Measurements from ENCODE around the gene USP7. TPM values are rescaled to one million over a fixed set of nuclear protein-coding genes. Genes with fewer than 3 reads are reported as not detected.

The USP7 gene
- total and polyA plus RNA-seq, 4 experiments from 2014 or later: 4.8 to 206 (median 106) TPM

DNA sequence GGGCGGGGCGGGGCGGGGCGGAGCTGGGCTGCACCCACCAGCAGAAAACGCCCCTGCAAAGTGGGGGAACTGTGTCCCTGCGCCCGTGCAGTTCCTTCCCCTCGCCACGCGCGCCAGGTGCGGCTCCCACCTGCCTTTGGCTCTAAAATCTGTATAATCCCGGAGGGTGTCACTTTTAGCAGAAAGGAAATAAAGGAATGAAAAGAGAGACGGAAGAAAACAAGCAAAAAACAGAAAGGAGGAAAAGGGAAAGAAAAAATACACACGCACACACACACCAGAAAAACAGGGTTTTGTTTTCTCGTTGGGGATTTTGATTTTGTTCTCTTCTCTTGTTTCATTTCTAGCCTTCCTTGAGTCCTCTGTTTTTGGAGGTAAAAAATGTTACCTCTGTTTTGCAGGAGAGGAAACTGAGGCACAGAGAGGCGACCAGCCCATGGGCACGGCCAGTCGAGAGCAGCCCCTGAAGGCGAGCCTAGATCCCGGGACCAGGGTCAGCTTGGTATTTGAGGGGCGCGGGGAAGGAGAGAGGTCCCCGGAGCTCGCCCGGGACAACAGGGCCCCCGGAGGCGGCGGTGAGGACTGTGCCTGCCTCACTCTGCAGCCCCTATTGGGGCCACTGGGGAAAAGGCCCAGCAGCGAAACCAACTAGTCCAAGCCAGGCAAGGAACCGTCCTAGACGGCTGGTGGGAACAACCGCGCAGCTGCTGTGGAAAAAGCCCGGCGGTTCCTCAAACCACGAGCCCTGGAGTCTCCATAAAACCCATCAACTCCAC, 94.3 kb downstream of the USP7 start:
- intact Hi-C loops (cut with micrococcal nuclease): loop anchor here (2.0 to 5.0 kb wide), 4 partner anchors 52 to 1875 kb away; partner anchors contain the start of genes ABAT and USP7
- ChIA-PET CTCF (ENCODE audit: partially characterized antibody) (interaction anchor here (0.6 to 4.7 kb wide), 6 partner anchors 11 to 195 kb away, joined by 3 to 57 read pairs (median 4); partner anchors contain the start of genes ABAT and LITAFD), POLR2A (ENCODE audit: partially characterized antibody) (interaction anchor here (0.7 to 2.3 kb wide), 17 partner anchors 9 to 269 kb away, joined by 3 to 36 read pairs (median 7); partner anchors contain the start of genes ABAT, HAPSTR1, PMM2 and TMEM186)
- peak overlapping the region; percentile 71 to 90 (median 84) for H3K4me3 Mint-ChIP-seq
- Histone ChIP-seq H3K4me3 (ENCODE audit: low read length in 2 of 2) (no peak overlapping the region), H3K9me3 (ENCODE audit: control insufficient read depth in 1 of 2, low read length in 2 of 2) (no peaks in the 10 kb centered on the region), H3K27me3 (ENCODE audit: insufficient read depth, low read length) (no peaks in the 10 kb centered on the region), H3K4me1 (ENCODE audit: insufficient read depth, low read length) (peaks cover 50% of the 10 kb centered on the region), H3K36me3 (ENCODE audit: insufficient read depth, low read length) (no peaks in the 10 kb centered on the region), H3K27ac (ENCODE audit: low read depth, low read length) (peak overlapping the region; percentile 30)
- H3K4me1 Mint-ChIP-seq: peaks cover 22 to 50% (median 40%) of the 10 kb centered on the region in 4 donors
- no peaks in the 10 kb centered on the region for H3K27me3 Mint-ChIP-seq
- peaks cover 0 to 2% (median 0%) of the 10 kb centered on the region in 8 donors for H3K9me3 Mint-ChIP-seq
- peak in 1 of 5 donors; percentile 61 for DNase-seq
- peak overlapping the region; percentile 3 to 94 (median 85) for H3K27ac Mint-ChIP-seq
- peaks cover 0 to 6% of the 10 kb centered on the region in 2 donors for H3K36me3 Mint-ChIP-seq

DNA sequence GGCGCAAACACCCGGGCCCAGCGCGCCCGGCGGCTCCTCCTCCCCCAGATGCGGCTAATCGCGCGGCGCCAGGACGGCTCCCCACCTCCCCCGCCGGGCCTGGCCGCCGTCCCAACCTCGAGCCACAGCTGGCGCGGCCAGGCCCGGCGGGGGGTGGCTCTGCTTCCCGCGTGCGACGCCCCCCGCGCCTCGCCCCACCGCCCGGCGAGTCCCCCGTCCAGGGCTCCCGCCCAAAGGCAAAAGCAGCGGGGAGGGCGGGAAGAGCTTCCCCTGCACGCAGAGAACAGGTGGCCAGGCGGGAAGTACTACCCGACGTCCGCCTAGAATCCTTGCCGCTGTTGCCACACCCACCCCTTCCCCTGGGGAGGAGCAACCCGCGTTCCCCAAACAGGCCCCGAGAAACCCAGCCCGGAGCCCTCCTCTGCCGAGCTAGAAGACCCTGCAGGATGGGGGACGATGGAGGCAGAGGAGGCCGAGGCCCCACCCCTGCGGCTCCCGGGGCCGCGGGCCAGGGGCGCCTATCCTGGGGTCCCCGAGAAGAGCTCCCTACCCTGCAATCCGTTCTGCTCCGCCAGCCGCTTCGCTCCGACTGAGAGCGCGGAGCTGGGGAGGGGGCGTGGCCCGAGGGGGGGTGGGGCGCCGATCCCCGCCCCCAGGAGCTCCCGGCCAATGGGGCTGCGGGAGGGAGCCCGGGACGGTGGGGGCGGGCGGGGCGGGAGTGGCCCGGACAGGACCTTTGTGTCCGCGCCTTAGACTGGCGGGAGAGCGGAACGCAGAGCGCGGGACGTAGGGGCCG, 95.1 kb downstream of the USP7 start, which contains the start of gene CARHSP1:
Gene CARHSP1, minus strand, starts transcription at position 591 of the 796 bp plus-strand sequence. CDS start 9,678 bp downstream, outside the sequence.
- Histone ChIP-seq H3K4me1 (ENCODE audit: insufficient read depth, low read length) (peaks cover 54% of the 10 kb centered on the region), H3K27ac (ENCODE audit: low read depth, low read length) (peak within 1 kb of the TSS; percentile 54), H3K9me3 (ENCODE audit: control insufficient read depth in 1 of 2, low read length in 2 of 2) (no peaks in the 10 kb centered on the region), H3K36me3 (ENCODE audit: insufficient read depth, low read length) (no peaks in the 10 kb centered on the region), H3K4me3 (ENCODE audit: low read length in 2 of 2) (peak within 1 kb of the TSS; percentile 54 to 81), H3K27me3 (ENCODE audit: insufficient read depth, low read length) (no peaks in the 10 kb centered on the region)
- ChIA-PET CTCF (ENCODE audit: partially characterized antibody) (interaction anchor here (0.6 to 4.7 kb wide), 9 partner anchors 12 to 194 kb away, joined by 3 to 57 read pairs (median 3); partner anchors contain the start of genes ABAT and LITAFD), POLR2A (ENCODE audit: partially characterized antibody) (interaction anchor here (0.6 to 2.3 kb wide), 19 partner anchors 9 to 270 kb away, joined by 3 to 36 read pairs (median 6); partner anchors contain the start of genes ABAT, HAPSTR1, PMM2 and TMEM186)
- Mint-ChIP-seq H3K27me3 (no peaks in the 10 kb centered on the region), H3K4me3 (peak within 1 kb of the TSS; percentile 93 to 97 (median 94)), H3K9me3 (peaks cover 0 to 2% (median 0%) of the 10 kb centered on the region in 8 donors), H3K27ac (peak within 1 kb of the TSS; percentile 85 to 97 (median 93)), H3K36me3 (peaks cover 0 to 6% of the 10 kb centered on the region in 2 donors), H3K4me1 (peaks cover 25 to 57% (median 45%) of the 10 kb centered on the region in 4 donors)
- DNase-seq: peak; percentile 71 to 80 (median 77)
- intact Hi-C loops (cut with micrococcal nuclease): loop anchor here (1.0 to 5.0 kb wide), 7 partner anchors 51 to 1876 kb away; partner anchors contain the start of genes ABAT, HAPSTR1, METTL22 and PMM2

GRCh38 chr16:8867932-8868415, 95.7 kb downstream of the USP7 start:
- no peaks in the 10 kb centered on the region for H3K9me3 ChIP-seq (ENCODE audit: control insufficient read depth in 1 of 2, low read length in 2 of 2)
- H3K27me3 Mint-ChIP-seq: no peaks in the 10 kb centered on the region
- H3K27ac ChIP-seq (ENCODE audit: low read depth, low read length): peak overlapping the region; percentile 54
- peaks cover 0 to 2% (median 0%) of the 10 kb centered on the region in 8 donors for H3K9me3 Mint-ChIP-seq
- ChIA-PET POLR2A (ENCODE audit: partially characterized antibody) (interaction anchor here (0.6 to 2.3 kb wide), 16 partner anchors 10 to 224 kb away, joined by 3 to 36 read pairs (median 8); partner anchors contain the start of genes ABAT, HAPSTR1, PMM2 and TMEM186), CTCF (ENCODE audit: partially characterized antibody) (interaction anchor here (0.8 to 4.7 kb wide), 5 partner anchors 13 to 194 kb away, joined by 3 to 57 read pairs (median 4); partner anchors contain the start of genes ABAT and LITAFD)
- peak overlapping the region; percentile 54 to 81 for H3K4me3 ChIP-seq (ENCODE audit: low read length in 2 of 2)
- peaks cover 25 to 57% (median 45%) of the 10 kb centered on the region in 4 donors for H3K4me1 Mint-ChIP-seq
- peaks cover 0 to 6% of the 10 kb centered on the region in 2 donors for H3K36me3 Mint-ChIP-seq
- H3K4me1 ChIP-seq (ENCODE audit: insufficient read depth, low read length): peaks cover 54% of the 10 kb centered on the region
- intact Hi-C loops (cut with micrococcal nuclease): loop anchor here (1.0 to 5.0 kb wide), 7 partner anchors 51 to 1877 kb away; partner anchors contain the start of genes ABAT, HAPSTR1, METTL22 and PMM2
- H3K27me3 ChIP-seq (ENCODE audit: insufficient read depth, low read length): no peaks in the 10 kb centered on the region
- H3K36me3 ChIP-seq (ENCODE audit: insufficient read depth, low read length): no peaks in the 10 kb centered on the region
- peak in 4 of 5 donors; percentile 61 to 72 (median 68) for DNase-seq
- H3K4me3 Mint-ChIP-seq: peak overlapping the region; percentile 93 to 97 (median 94)
- H3K27ac Mint-ChIP-seq: peak overlapping the region; percentile 85 to 97 (median 92)

- peak in 4 of 5 donors; percentile 18 to 35 (median 28) for DNase-seq
- Histone ChIP-seq H3K36me3 (ENCODE audit: insufficient read depth, low read length) (no peaks in the 10 kb centered on the region), H3K4me3 (ENCODE audit: low read length in 2 of 2) (peak overlapping the region; percentile 54 to 81), H3K27ac (ENCODE audit: low read depth, low read length) (peak overlapping the region; percentile 54), H3K9me3 (ENCODE audit: control insufficient read depth in 1 of 2, low read length in 2 of 2) (no peaks in the 10 kb centered on the region), H3K4me1 (ENCODE audit: insufficient read depth, low read length) (peaks cover 58% of the 10 kb centered on the region), H3K27me3 (ENCODE audit: insufficient read depth, low read length) (no peaks in the 10 kb centered on the region)
- H3K4me3 Mint-ChIP-seq: peak overlapping the region; percentile 93 to 97 (median 94)
- peaks cover 0 to 6% of the 10 kb centered on the region in 2 donors for H3K36me3 Mint-ChIP-seq
- CTCF ChIA-PET (ENCODE audit: partially characterized antibody): interaction anchor here (4.7 kb wide), 1 partner anchor 13 kb away, joined by 57 read pairs; the partner anchor contains the start of gene LITAFD
- H3K4me1 Mint-ChIP-seq: peaks cover 28 to 62% (median 47%) of the 10 kb centered on the region in 4 donors
- no peaks in the 10 kb centered on the region for H3K27me3 Mint-ChIP-seq
- intact Hi-C loops (cut with micrococcal nuclease): loop anchor here (5.0 kb wide), 1 partner anchor 50 kb away; no protein-coding TSS in a partner anchor
- peaks cover 0 to 2% (median 0%) of the 10 kb centered on the region in 8 donors for H3K9me3 Mint-ChIP-seq
- POLR2A ChIA-PET (ENCODE audit: partially characterized antibody): interaction anchor here (0.6 to 2.3 kb wide), 9 partner anchors 13 to 224 kb away, joined by 3 to 36 read pairs (median 16); partner anchors contain the start of genes ABAT, HAPSTR1, PMM2 and TMEM186
- H3K27ac Mint-ChIP-seq: peak overlapping the region; percentile 85 to 97 (median 92)
Observed at GRCh38 chr16:8867216-8867931, 96.3 kb downstream of the USP7 start.

DNA sequence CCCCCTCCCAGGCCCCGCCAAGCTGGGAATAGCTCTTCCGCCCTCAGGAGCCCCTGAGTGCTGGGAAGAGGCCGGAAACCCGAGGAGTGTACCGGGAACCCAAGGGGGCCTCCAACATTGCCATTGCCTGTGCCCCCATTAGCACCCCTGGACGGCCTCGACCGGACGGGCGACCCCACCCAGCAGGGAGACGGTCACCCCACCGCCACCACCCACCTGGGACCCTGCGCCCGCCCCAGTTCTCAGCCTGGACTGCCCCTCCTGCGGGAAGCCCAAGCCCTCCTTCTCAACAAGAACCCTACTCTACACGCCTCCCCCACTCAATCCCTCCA, 96.9 kb downstream of the USP7 start:
- H3K4me1 ChIP-seq (ENCODE audit: insufficient read depth, low read length): peaks cover 60% of the 10 kb centered on the region
- H3K36me3 Mint-ChIP-seq: peaks cover 0 to 6% of the 10 kb centered on the region in 2 donors
- no peak overlapping the region for H3K27ac ChIP-seq (ENCODE audit: low read depth, low read length)
- peak overlapping the region; percentile 54 to 81 for H3K4me3 ChIP-seq (ENCODE audit: low read length in 2 of 2)
- peaks cover 32 to 66% (median 51%) of the 10 kb centered on the region in 4 donors for H3K4me1 Mint-ChIP-seq
- CTCF ChIA-PET (ENCODE audit: partially characterized antibody): interaction anchor here (0.6 to 4.7 kb wide), 2 partner anchors 13 to 14 kb away, joined by 4 to 57 read pairs; partner anchors contain the start of gene LITAFD
- intact Hi-C loops (cut with micrococcal nuclease): loop anchor here (5.0 kb wide), 1 partner anchor 50 kb away; no protein-coding TSS in a partner anchor
- no peak for DNase-seq
- H3K27ac Mint-ChIP-seq: peak overlapping the region in 6 of 7 donors; percentile 85 to 97 (median 91)
- no peaks in the 10 kb centered on the region for H3K9me3 ChIP-seq (ENCODE audit: control insufficient read depth in 1 of 2, low read length in 2 of 2)
- H3K27me3 Mint-ChIP-seq: no peaks in the 10 kb centered on the region
- peaks cover 0 to 2% (median 0%) of the 10 kb centered on the region in 8 donors for H3K9me3 Mint-ChIP-seq
- H3K4me3 Mint-ChIP-seq: peak overlapping the region; percentile 93 to 97 (median 94)
- H3K36me3 ChIP-seq (ENCODE audit: insufficient read depth, low read length): no peaks in the 10 kb centered on the region
- POLR2A ChIA-PET (ENCODE audit: partially characterized antibody): interaction anchor here (0.8 to 1.0 kb wide), 2 partner anchors 13 to 224 kb away, joined by 3 read pairs; partner anchors contain the start of gene HAPSTR1
- H3K27me3 ChIP-seq (ENCODE audit: insufficient read depth, low read length): no peaks in the 10 kb centered on the region
